Esophagus muscularis mucosa (tissue), 4 donors: ENCODE data around the gene HOOK1.

ENCODE experiments used
- CTCF ChIP-seq, 3 experiments: fragments of 200-600 bp in 2 of 3; fragments of 450-650 bp in 1 of 3; sonication (generic) in 2 of 3; IDR thresholded peaks; one replicate each; pipeline ENCODE4 v1.5.1; 2017 to 2019; ENCODE audit warnings: antibody characterized with exemption in 3 of 3, mild to moderate bottlenecking in 2 of 3, moderate library complexity in 1 of 3
- EP300 ChIP-seq: sonication (generic); formaldehyde crosslinking; IDR thresholded peaks from one replicate; pipeline ENCODE4 v1.6.1; 2017; ENCODE audit warnings: antibody characterized with exemption
- POLR2A ChIP-seq: fragments of 450-650 bp; IDR thresholded peaks from one replicate; pipeline ENCODE4 v1.6.1; 2017; ENCODE audit warnings: antibody characterized with exemption, moderate library complexity, mild to moderate bottlenecking, low read depth
- POLR2AphosphoS5 ChIP-seq, 2 donors: sonication (generic); formaldehyde crosslinking; IDR thresholded peaks; one replicate each; pipeline ENCODE4 v1.6.1; 2017; ENCODE audit warnings: antibody characterized with exemption in 2 of 2

- TF ChIP-seq CTCF (IDR thresholded peaks at IDR 0.05): no peak
- no peak for TF ChIP-seq POLR2AphosphoS5 (IDR thresholded peaks at IDR 0.05)
- TF ChIP-seq POLR2A: no peak
- no peak for TF ChIP-seq EP300
Observed at GRCh38 chr1:59765011-59765730, 49.6 kb upstream of the HOOK1 start.
